Measurements from ENCODE around the gene GTF3C1. TPM values are rescaled to one million over a fixed set of nuclear protein-coding genes. Genes with fewer than 3 reads are reported as not detected.

The GTF3C1 gene
- total RNA-seq, 1 experiment from 2014 or later: 97.5 TPM

DNA sequence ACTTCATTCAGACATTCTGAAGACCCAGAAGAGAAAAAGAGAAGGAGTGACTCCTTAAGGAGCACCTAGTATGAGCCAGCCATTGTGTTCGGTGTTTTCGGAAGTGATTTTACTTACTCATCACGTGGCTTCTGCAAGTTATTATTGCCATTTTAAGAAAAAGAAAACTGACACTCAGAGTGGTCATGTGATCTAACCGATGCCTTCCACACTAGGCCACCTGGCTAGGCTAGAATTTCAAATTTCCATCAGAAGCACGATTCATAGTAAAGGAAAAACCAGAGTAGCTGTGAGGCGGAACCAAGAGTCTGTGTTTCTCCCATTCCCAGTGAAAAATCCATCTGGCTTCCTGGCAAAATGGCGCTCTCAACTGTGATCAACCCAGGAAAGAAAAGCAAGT, 32.0 kb downstream of the GTF3C1 start:
- Histone ChIP-seq H3K36me3 (ENCODE audit: low read depth, low read length) (peaks cover 5% of the 10 kb centered on the region; the same call in 1 of the 2 replicates), H3K4me1 (ENCODE audit: insufficient read depth, low read length) (no peaks in the 10 kb centered on the region), H3K79me2 (ENCODE audit: low read length) (no peaks in the 10 kb centered on the region), H3K4me3 (ENCODE audit: low read length) (no peak overlapping the region), H3K4me2 (ENCODE audit: low read length) (no peak overlapping the region), H4K20me1 (ENCODE audit: low read length) (no peaks in the 10 kb centered on the region), H2AFZ (ENCODE audit: low read length) (no peak overlapping the region), H3K9me2 (replicated peaks; ENCODE audit: low read length) (no peaks in the 10 kb centered on the region), H3K9me3 (ENCODE audit: low read length) (no peaks in the 10 kb centered on the region), H3K9ac (ENCODE audit: low read length) (no peak overlapping the region), H3F3A (ENCODE audit: low read length, unreplicated experiment) (no peaks in the 10 kb centered on the region), H3K27me3 (ENCODE audit: low read length) (no peaks in the 10 kb centered on the region), H3K27ac (ENCODE audit: low read length) (no peak overlapping the region)
- TF ChIP-seq EZH2 (IDR thresholded peaks at IDR 0.05; ENCODE audit: low read length, unreplicated experiment) (no peak), EZH2phosphoT487 (IDR thresholded peaks at IDR 0.05; ENCODE audit: borderline replicate concordance, low read length) (no peak)
- TF ChIP-seq, protein P1, sequence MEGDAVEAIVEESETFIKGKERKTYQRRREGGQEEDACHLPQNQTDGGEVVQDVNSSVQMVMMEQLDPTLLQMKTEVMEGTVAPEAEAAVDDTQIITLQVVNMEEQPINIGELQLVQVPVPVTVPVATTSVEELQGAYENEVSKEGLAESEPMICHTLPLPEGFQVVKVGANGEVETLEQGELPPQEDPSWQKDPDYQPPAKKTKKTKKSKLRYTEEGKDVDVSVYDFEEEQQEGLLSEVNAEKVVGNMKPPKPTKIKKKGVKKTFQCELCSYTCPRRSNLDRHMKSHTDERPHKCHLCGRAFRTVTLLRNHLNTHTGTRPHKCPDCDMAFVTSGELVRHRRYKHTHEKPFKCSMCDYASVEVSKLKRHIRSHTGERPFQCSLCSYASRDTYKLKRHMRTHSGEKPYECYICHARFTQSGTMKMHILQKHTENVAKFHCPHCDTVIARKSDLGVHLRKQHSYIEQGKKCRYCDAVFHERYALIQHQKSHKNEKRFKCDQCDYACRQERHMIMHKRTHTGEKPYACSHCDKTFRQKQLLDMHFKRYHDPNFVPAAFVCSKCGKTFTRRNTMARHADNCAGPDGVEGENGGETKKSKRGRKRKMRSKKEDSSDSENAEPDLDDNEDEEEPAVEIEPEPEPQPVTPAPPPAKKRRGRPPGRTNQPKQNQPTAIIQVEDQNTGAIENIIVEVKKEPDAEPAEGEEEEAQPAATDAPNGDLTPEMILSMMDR (conservative IDR thresholded peaks at IDR 0.05; ENCODE audit: low read depth, low read length): no peak
- DNase-seq (no peak), ATAC-seq (no peak)
- CTCF ChIA-PET: no interaction called here
- BruUV-seq (replicated peaks): no TSS peak
- POLR2A ChIA-PET (ENCODE audit: unreplicated experiment): no interaction called here
- intact Hi-C loops (cut with micrococcal nuclease): no loop called here

DNA sequence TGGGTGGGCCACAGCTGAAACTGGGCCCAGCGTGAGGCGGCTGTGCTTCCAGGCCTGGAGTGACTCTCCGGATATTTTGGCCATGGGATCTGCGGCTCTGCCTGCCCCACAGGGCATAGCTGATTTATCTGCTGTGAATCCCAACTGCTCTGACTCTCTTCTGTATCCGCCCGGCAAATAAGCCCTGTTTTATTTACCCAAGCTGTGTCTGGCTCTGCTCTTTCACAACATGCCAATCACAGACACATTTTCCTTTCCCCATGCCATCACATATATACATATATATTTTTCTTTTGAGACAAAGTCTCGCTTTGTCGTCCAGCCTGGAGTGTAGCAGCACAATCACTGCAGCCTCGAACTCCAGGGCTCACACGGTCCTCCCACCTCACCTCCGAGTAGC, 33.3 kb downstream of the GTF3C1 start:
- H3K36me3 ChIP-seq (ENCODE audit: low read depth, low read length): no peaks in the 10 kb centered on the region; the same call in 1 of the 2 replicates
- no peak overlapping the region for H3K4me3 ChIP-seq (ENCODE audit: low read length)
- H3K27ac ChIP-seq (ENCODE audit: low read length): no peak overlapping the region
- ChIA-PET POLR2A (ENCODE audit: unreplicated experiment) (no interaction called here), CTCF (interaction anchor here (0.6 kb wide), 1 partner anchor 252 kb away, joined by 4 read pairs; no protein-coding TSS in a partner anchor)
- no peaks in the 10 kb centered on the region for H3K4me1 ChIP-seq (ENCODE audit: insufficient read depth, low read length)
- H3K4me2 ChIP-seq (ENCODE audit: low read length): no peak overlapping the region
- intact Hi-C loops (cut with micrococcal nuclease): no loop called here
- no peaks in the 10 kb centered on the region for H3K27me3 ChIP-seq (ENCODE audit: low read length)
- ATAC-seq (no peak), DNase-seq (no peak)
- no peaks in the 10 kb centered on the region for H3F3A ChIP-seq (ENCODE audit: low read length, unreplicated experiment)
- H3K79me2 ChIP-seq (ENCODE audit: low read length): no peaks in the 10 kb centered on the region
- H3K9me2 ChIP-seq (replicated peaks; ENCODE audit: low read length): no peaks in the 10 kb centered on the region
- H3K9me3 ChIP-seq (ENCODE audit: low read length): no peaks in the 10 kb centered on the region
- no TSS peak for BruUV-seq (replicated peaks)
- H3K9ac ChIP-seq (ENCODE audit: low read length): no peak overlapping the region
- TF ChIP-seq EZH2phosphoT487 (IDR thresholded peaks at IDR 0.05; ENCODE audit: borderline replicate concordance, low read length) (no peak), EZH2 (IDR thresholded peaks at IDR 0.05; ENCODE audit: low read length, unreplicated experiment) (no peak)
- TF ChIP-seq, protein P1 (conservative IDR thresholded peaks at IDR 0.05; ENCODE audit: low read depth, low read length): no peak
- H2AFZ ChIP-seq (ENCODE audit: low read length): no peak overlapping the region
- no peaks in the 10 kb centered on the region for H4K20me1 ChIP-seq (ENCODE audit: low read length)

DNA sequence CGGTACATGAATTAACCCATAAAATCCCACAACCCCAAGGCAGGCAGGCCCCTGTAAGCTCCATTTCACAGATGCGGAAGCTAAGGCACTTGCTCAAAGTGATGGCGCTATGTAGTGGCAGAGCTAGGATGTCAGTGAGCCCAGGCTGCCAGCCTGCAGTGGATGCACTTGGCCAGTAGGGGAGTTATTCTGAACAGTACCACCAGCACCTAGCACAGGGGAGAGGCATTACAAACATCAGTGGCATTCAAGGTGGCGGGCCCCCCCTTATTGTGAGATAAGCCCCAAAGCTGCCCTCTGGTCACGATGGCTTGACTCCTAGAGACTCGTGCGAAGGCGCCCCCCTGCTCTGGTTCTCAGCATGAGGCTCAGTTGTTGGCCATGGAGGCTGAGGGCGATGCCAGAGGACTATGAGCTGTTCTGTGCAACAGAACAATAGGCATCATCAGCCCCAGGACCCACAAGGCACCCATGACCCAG, 33.8 kb downstream of the GTF3C1 start:
- BruUV-seq (replicated peaks): no TSS peak
- no peak overlapping the region for H3K9ac ChIP-seq (ENCODE audit: low read length)
- no peaks in the 10 kb centered on the region for H3K9me2 ChIP-seq (replicated peaks; ENCODE audit: low read length)
- no peaks in the 10 kb centered on the region for H3K27me3 ChIP-seq (ENCODE audit: low read length)
- no peaks in the 10 kb centered on the region for H3K79me2 ChIP-seq (ENCODE audit: low read length)
- CTCF ChIA-PET: interaction anchor here (0.6 kb wide), 1 partner anchor 253 kb away, joined by 4 read pairs; no protein-coding TSS in a partner anchor
- H3K4me2 ChIP-seq (ENCODE audit: low read length): no peak overlapping the region
- no peak overlapping the region for H2AFZ ChIP-seq (ENCODE audit: low read length)
- DNase-seq (peak; percentile 45), ATAC-seq (peak; percentile 56)
- H3F3A ChIP-seq (ENCODE audit: low read length, unreplicated experiment): no peaks in the 10 kb centered on the region
- no peaks in the 10 kb centered on the region for H3K9me3 ChIP-seq (ENCODE audit: low read length)
- POLR2A ChIA-PET (ENCODE audit: unreplicated experiment): no interaction called here
- intact Hi-C loops (cut with micrococcal nuclease): no loop called here
- no peaks in the 10 kb centered on the region for H4K20me1 ChIP-seq (ENCODE audit: low read length)
- no peak for TF ChIP-seq EZH2 (IDR thresholded peaks at IDR 0.05; ENCODE audit: low read length, unreplicated experiment)
- TF ChIP-seq, protein P1 (conservative IDR thresholded peaks at IDR 0.05; ENCODE audit: low read depth, low read length): peak; percentile 64
- no peaks in the 10 kb centered on the region; the same call in 1 of the 2 replicates for H3K36me3 ChIP-seq (ENCODE audit: low read depth, low read length)
- no peaks in the 10 kb centered on the region for H3K4me1 ChIP-seq (ENCODE audit: insufficient read depth, low read length)
- H3K4me3 ChIP-seq (ENCODE audit: low read length): no peak overlapping the region
- no peak overlapping the region for H3K27ac ChIP-seq (ENCODE audit: low read length)
